ENCODE results near the gene ERC1.
"Not testable (repeated sequence)": the region's sequence is repeated elsewhere in the genome, so short reads cannot be mapped to it uniquely, and the experiment has no call there.

The ERC1 gene

GRCh38 chr12:989051-989450 lies 2.0 kb upstream of the ERC1 start:
- DNase-seq, result no peak

DNA sequence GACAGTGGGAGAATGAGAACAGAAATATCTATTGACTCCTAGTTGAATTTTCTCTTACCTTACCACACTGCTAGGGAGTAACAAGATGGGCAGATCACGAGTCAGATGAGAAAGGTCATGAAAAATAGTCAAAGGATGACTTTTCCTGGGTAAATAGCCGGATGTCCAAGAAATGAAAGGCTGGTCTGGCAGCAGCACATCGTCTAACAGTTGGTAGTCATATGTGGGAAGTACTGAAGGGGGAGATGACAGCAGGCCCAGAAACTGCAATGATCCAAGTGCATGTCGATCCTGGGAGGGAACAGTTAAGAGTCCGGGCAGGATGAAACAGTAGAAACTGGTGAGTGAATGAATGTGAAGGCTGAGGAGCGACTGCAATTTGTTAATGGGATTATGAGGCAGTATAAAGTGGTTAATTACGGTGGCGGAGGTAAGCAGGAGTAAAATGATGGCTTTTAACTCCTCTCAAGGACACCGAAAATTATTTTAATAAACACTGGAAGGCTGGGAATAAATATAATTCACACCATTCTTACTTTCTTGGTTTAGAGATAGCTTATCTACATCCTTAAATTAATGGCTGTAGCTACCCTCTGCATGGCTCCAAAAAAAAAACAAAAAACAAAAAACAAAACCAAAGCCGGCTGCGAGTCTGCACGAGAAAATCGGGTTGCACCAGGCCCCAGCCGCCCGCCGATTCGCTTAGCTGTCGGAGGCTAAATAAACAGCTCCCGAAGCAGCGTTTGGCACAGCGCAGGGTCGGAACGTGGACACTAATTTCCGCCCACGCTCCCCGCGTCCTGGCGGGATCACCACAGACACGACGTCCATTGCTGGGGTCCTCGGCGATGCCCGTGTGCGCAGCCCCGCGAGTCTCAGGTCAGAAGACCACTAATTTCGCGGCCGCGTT lies 1.0 kb upstream of the ERC1 start:
- peak; percentile 17 for DNase-seq

- peak; percentile 5 for DNase-seq
These were observed 619 bp downstream of the ERC1 start for GRCh38 chr12:991350-992333.

DNA sequence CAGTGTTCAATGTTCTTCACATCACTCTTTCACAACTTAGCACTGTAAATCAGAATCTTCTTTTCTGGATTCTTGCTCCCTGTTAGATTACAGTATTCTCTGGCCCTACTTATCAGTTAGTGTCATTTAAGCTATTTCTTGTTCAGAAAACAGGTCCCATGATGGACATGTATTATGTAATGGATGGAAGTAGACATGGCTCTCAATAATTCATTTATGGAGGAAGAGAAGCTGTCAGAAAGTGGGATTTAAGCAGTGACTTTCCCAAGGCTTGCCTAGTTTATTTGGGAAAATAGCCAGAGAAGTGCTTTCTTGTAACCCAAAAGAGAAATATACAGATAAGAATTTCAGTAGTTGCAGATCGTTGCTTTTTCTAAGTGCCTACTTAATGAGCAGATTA lies 1.6 kb downstream of the ERC1 start:
- DNase-seq, result no peak

- no peak for DNase-seq
These were observed 5.9 kb downstream of the ERC1 start for GRCh38 chr12:996881-997280.

DNA sequence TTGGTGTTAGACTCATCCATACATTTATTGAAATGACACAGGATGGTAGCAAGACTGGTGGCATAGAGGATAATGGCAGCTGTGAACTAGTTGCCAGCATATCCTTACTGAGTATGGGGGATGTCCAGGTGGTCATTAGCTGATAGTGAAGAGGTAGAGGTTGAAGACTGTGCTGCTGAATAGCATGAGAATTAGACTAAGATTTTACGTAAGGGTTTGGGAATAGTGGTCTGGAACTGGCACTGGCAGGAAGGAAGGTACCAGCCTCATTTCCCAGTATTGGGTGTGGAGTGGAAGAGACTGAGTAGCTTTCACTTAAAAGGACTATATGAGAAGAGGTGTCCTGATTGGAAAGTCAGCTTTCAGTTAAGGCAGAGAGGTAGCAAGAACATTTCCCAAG lies 6.5 kb downstream of the ERC1 start:
- DNase-seq, result no peak

- no peak for DNase-seq
These were observed 7.2 kb downstream of the ERC1 start for GRCh38 chr12:998020-998874.

- not testable (repeated sequence) for DNase-seq
These were observed 8.7 kb downstream of the ERC1 start for GRCh38 chr12:999736-1000135.

DNA sequence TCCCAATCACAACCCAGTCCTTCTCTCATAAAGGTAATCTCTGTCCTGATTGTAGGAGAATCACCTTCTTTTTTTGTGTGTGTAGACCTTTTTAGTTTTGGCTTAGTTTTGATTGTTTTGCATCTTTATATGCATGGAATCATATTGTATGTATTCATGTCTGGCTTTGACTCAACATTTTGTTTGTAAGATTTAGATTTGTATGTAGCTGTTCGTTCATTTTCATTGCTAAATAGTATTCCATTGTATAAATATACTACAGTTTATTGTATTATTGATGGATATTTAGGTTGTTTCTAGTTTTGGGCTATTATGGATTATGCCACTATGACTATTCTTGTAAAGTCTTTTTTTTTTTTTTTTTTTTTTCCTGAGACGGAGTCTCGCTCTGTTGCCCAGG lies 10.5 kb downstream of the ERC1 start:
- DNase-seq, result no peak

GRCh38 chr12:1003600-1004271 lies 12.7 kb downstream of the ERC1 start:
- no peak for DNase-seq

GRCh38 chr12:1006255-1006654 lies 15.2 kb downstream of the ERC1 start:
- DNase-seq, result no peak

DNA sequence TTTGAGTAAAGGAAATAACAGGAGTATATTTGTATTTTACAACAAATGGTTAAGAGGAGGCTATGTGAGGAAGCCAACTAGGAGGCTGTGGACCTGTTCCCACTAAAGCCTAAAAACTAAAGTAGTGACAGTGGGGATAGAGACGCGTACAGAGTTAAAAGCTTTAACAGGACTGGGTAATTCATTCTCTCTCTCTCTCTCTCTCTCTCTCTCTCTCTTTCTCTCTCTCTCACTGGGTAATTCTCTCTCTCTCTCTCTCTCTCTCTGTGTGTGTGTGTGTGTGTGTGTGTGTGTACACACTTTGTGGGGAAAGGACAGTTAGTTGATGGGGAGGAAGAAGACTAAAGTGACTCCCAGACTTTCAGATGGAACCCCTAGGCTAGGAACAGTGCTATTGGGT lies 16.3 kb downstream of the ERC1 start:
- DNase-seq, result no peak

DNA sequence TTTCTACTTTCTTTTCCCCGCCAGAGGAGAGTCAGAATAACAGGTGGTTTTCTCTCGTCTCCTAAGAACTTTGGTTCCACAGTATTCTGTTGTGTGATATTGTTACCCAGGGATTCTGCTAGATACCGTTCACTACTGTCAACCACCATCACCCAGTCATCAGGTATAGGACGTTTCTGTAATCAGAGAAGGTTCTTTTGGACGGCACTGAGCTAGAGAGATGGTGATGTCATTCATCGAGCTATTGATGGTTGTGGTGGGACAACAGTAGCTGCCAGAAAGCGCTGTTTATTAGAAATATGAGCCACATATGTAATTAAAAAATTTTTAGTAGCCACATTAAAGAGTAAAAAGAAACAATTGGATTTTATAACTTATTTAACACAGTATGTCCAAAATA lies 17.0 kb downstream of the ERC1 start:
- DNase-seq, result no peak

DNA sequence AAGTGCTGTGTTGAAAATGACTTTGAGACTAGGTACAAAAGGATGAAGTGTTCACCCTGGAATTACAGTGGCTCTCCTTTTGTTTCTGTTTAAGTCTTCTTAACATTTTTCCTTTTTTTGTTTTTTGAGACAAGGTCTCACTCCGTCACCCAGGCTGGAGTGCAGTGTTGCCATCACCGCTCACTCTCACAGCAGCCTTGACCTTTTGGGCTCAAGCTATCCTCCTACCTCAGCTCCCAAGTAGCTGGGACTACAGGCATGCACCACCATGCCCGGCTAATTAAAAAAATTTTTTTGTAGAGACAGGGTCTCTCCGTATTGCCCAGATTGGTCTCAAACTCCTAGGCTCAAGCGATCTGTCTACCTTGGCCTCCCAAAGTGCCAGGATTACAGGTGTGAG lies 20.1 kb downstream of the ERC1 start:
- no peak for DNase-seq

DNA sequence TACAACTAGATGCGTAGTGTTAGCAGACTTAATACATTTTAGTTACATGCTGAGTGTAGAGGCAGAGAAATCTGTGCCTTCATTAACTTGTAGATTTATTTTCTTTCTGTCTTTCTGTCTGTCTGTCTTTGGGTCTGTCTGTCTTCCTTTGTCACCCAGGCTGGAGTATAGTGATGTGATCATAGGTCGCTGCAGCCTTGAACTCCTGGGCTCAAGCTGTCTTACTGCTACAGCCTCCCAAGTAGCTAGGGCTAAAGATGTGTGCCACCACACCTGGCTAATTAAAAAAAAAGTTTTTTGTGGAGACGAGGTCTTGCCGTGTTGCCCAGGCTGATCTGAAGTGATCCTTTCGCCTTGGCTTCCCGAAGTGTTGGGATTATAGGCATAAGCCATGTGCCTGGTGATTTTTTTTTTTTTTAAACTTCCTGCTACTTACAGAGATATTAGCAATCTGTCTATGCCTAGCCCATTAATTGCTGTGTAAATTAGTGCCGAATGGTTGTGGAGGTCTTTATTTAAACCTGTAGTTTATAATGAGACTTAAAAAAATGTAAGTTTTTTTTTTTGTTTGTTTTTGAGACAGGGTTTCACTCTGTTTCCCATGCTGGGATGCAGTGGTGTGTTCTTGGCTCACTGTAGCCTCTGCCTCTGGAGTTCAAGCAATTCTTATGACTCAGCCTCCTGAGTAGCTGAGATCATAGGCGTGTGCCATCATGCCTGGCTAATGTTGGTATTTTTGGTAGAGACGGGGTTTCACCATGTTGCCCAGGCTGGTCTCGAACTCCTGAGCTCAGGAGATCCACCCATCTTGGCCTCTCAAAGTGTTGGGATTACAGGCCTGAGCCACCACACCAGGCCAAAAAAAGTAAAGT lies 22.8 kb downstream of the ERC1 start:
- no peak for DNase-seq

GRCh38 chr12:1019283-1019682 lies 28.3 kb downstream of the ERC1 start:
- DNase-seq, result no peak

DNA sequence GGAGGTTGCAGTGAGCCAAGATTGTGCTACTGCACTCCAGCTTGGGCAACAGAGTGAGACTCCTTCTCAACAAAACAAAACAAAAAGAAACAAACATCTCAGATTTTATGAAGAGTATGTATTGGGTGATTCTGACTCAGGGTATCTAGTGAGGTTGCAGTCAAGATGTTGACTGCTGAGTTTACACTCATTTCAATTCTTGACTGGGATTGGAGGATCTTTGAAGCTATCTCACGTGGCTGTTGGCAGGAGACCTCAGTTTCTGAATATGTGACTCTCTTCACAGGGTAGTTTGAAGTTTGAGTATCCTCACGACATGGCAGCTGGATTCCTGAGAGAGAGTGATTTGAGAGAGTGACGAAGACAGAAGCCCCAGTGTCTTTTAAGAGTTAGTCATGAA lies 29.4 kb downstream of the ERC1 start:
- no peak for DNase-seq

GRCh38 chr12:1022032-1022970 lies 31.3 kb downstream of the ERC1 start:
- DNase-seq, result no peak

DNA sequence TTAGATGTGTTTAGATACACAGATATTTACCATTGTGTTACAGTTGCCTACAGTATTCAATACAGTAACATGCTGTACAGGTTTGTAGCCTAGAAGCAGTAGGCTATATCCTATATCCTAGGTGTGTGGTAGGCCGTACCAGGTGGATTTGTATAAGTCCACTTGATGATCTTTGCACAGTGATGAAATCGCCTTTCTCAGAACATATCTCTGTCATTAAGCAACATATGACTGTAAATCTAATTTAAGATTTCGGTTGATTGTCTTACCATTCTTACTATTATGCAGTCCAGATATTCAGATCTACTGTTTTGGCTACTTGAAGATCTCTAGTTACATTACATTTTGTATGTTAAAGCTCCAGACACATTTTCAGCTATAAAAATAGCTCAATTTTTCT lies 39.8 kb downstream of the ERC1 start:
- no peak for DNase-seq

GRCh38 chr12:1034243-1034642 lies 43.2 kb downstream of the ERC1 start:
- DNase-seq, result no peak

Measured in activated T-cell treated with anti-CD3 and anti-CD28 coated beads for 4 hours (primary cell).